WTC11 (cell line): ENCODE data around the gene RUNX2.

Experiments used
- CBFB ChIP-seq: sonication (generic); formaldehyde crosslinking; IDR thresholded peaks from 2 replicates; pipeline ENCODE4 v1.8.1; 2022; ENCODE audit warnings: mild to moderate bottlenecking, low read depth, missing genetic modification reagents
- CTCF ChIP-seq: fragments of 200-600 bp; IDR thresholded peaks from 2 replicates; pipeline ENCODE4 v1.8.0; 2022; ENCODE audit warnings: antibody characterized with exemption
- E2F5 ChIP-seq: sonication (generic); formaldehyde crosslinking; IDR thresholded peaks from 2 replicates; pipeline ENCODE4 v1.8.1; 2022; ENCODE audit warnings: mild to moderate bottlenecking, moderate library complexity, missing genetic modification reagents
- ELF4 ChIP-seq: sonication (generic); formaldehyde crosslinking; IDR thresholded peaks from 2 replicates; pipeline ENCODE4 v1.8.1; 2022; ENCODE audit warnings: low read depth, mild to moderate bottlenecking, moderate library complexity, missing genetic modification reagents
- ESRRA ChIP-seq: sonication (generic); formaldehyde crosslinking; IDR thresholded peaks from 2 replicates; pipeline ENCODE4 v1.8.1; 2022; ENCODE audit warnings: mild to moderate bottlenecking, missing genetic modification reagents, borderline replicate concordance
- IRF2 ChIP-seq: sonication (generic); formaldehyde crosslinking; IDR thresholded peaks from 2 replicates; pipeline ENCODE4 v1.8.0; 2022; ENCODE audit warnings: low read depth, missing genetic modification reagents, borderline replicate concordance
- MYBL2 ChIP-seq: sonication (generic); formaldehyde crosslinking; IDR thresholded peaks from 2 replicates; pipeline ENCODE4 v1.8.1; 2023; ENCODE audit warnings: mild to moderate bottlenecking, moderate library complexity, missing genetic modification reagents
- NFE2L1 ChIP-seq: sonication (generic); formaldehyde crosslinking; IDR thresholded peaks from 2 replicates; pipeline ENCODE4 v1.8.1; 2023; ENCODE audit warnings: missing genetic modification reagents
- NFYB ChIP-seq: sonication (generic); formaldehyde crosslinking; conservative IDR thresholded peaks from 2 replicates; pipeline ENCODE4 v1.8.0; 2022; ENCODE audit warnings: low read depth, missing genetic modification reagents
- NR2C2 ChIP-seq: sonication (generic); formaldehyde crosslinking; IDR thresholded peaks from 2 replicates; pipeline ENCODE4 v1.8.0; 2022; ENCODE audit warnings: mild to moderate bottlenecking, missing genetic modification reagents
- TEAD4 ChIP-seq: sonication (generic); formaldehyde crosslinking; IDR thresholded peaks from 2 replicates; pipeline ENCODE4 v1.8.0; 2022; ENCODE audit warnings: mild to moderate bottlenecking, missing genetic modification reagents
- TF ChIP-seq, protein P1 (sequence below): sonication (generic); formaldehyde crosslinking; IDR thresholded peaks from 2 replicates; pipeline ENCODE4 v1.8.0; 2022; ENCODE audit warnings: mild to moderate bottlenecking, missing genetic modification reagents
- TF ChIP-seq, protein P2 (sequence below): sonication (generic); formaldehyde crosslinking; IDR thresholded peaks from 2 replicates; pipeline ENCODE4 v1.8.1; 2023; ENCODE audit warnings: mild to moderate bottlenecking, missing genetic modification reagents

DNA sequence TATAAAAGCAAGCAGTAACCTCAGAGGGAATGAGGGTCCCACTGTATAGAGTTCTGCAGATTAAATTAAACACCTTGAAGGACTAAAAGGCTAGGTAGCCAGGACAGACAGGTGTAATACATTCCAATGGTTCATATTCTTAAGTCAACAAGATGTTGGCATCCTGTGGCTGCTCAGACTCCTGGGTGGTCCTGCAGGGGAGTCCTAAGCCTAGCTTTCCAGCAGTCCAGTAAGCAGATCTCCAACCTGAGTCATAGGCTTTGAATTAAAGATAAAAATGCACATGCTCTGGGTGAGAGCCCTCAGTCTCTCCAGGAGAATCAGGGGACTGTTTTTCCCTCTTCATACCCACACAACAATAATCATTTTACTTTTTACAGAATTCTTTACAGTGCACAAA lies 356.9 kb downstream of the RUNX2 start:
- TF ChIP-seq IRF2 (CRISPR knock-in tag) (no peak), CTCF (no peak), NFE2L1 (CRISPR knock-in tag) (no peak), NR2C2 (CRISPR knock-in tag) (no peak), CBFB (CRISPR knock-in tag) (no peak), ELF4 (CRISPR knock-in tag) (no peak), TEAD4 (CRISPR knock-in tag) (no peak), NFYB (CRISPR knock-in tag) (no peak), E2F5 (CRISPR knock-in tag) (no peak), ESRRA (CRISPR knock-in tag) (no peak), MYBL2 (CRISPR knock-in tag) (no peak)
- TF ChIP-seq, protein P1, sequence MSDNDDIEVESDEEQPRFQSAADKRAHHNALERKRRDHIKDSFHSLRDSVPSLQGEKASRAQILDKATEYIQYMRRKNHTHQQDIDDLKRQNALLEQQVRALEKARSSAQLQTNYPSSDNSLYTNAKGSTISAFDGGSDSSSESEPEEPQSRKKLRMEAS (CRISPR knock-in tag): no peak
- TF ChIP-seq, protein P2, sequence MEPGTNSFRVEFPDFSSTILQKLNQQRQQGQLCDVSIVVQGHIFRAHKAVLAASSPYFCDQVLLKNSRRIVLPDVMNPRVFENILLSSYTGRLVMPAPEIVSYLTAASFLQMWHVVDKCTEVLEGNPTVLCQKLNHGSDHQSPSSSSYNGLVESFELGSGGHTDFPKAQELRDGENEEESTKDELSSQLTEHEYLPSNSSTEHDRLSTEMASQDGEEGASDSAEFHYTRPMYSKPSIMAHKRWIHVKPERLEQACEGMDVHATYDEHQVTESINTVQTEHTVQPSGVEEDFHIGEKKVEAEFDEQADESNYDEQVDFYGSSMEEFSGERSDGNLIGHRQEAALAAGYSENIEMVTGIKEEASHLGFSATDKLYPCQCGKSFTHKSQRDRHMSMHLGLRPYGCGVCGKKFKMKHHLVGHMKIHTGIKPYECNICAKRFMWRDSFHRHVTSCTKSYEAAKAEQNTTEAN: no peak
